Neutrophil (primary cell): ENCODE data around the gene MMP24OS.
A peak's percentile ranks its signal among the peaks of the same experiment; 100 is the strongest.

Experiments used
- H3K27ac ChIP-seq: fragments of 200-600 bp; sonication (generic); 2 replicates; pipeline ENCODE4 v1.5.1; 2016; ENCODE audit warnings: mild to moderate bottlenecking, moderate library complexity
- H3K27me3 ChIP-seq: fragments of 200-600 bp; sonication (generic); 2 replicates; pipeline ENCODE4 v1.6.0; 2016; ENCODE audit warnings: mild to moderate bottlenecking
- H3K36me3 ChIP-seq: fragments of 200-600 bp; sonication (generic); 2 replicates; pipeline ENCODE4 v1.5.1; 2017
- H3K4me1 ChIP-seq, 2 experiments: fragments of 200-600 bp in 1 of 2; sonication (generic) in 1 of 2; 1 replicate in 1 of 2; 2 replicates in 1 of 2; pipeline versions ENCODE4 v1.5.1 to v1.6.1; 2013 to 2016; ENCODE audit warnings: low read depth in 1 of 2, low read length in 1 of 2, mild to moderate bottlenecking in 1 of 2, moderate library complexity in 1 of 2; ENCODE audit not compliant: control insufficient read depth in 1 of 2, insufficient read depth in 1 of 2
- H3K4me3 ChIP-seq, 2 experiments: fragments of 200-600 bp in 1 of 2; sonication (generic) in 1 of 2; 1 replicate in 1 of 2; 2 replicates in 1 of 2; pipeline ENCODE4 v1.5.1; 2013 to 2016; ENCODE audit warnings: low read depth in 1 of 2, low read length in 1 of 2, mild to moderate bottlenecking in 1 of 2, moderate library complexity in 1 of 2
- H3K9me3 ChIP-seq: fragments of 200-600 bp; sonication (generic); 2 replicates; pipeline ENCODE4 v1.5.1; 2016
- CTCF ChIP-seq: fragments of 200-600 bp; sonication (generic); IDR thresholded peaks from 2 replicates; pipeline ENCODE4 v1.5.1; 2016; ENCODE audit warnings: antibody characterized with exemption

Gene MMP24OS

GRCh38 chr20:35243986-35244385 lies 33.9 kb downstream of the MMP24OS start:
- Histone ChIP-seq H3K36me3 (peaks cover 9% of the 10 kb centered on the region), H3K27ac (no peak overlapping the region), H3K27me3 (no peaks in the 10 kb centered on the region), H3K4me1 (peaks cover 21 to 27% of the 10 kb centered on the region in 2 experiments), H3K4me3 (no peak overlapping the region), H3K9me3 (no peaks in the 10 kb centered on the region)
- TF ChIP-seq CTCF, result no peak

GRCh38 chr20:35243317-35243716 lies 34.6 kb downstream of the MMP24OS start:
- Histone ChIP-seq H3K27ac (no peak overlapping the region), H3K9me3 (no peaks in the 10 kb centered on the region), H3K4me3 (no peak overlapping the region), H3K27me3 (no peaks in the 10 kb centered on the region), H3K36me3 (peaks cover 9% of the 10 kb centered on the region), H3K4me1 (peaks cover 28 to 34% of the 10 kb centered on the region in 2 experiments)
- no peak for TF ChIP-seq CTCF

- H3K27ac ChIP-seq, result no peak overlapping the region
- H3K36me3 ChIP-seq, result peaks cover 3% of the 10 kb centered on the region
- no peak for TF ChIP-seq CTCF
- H3K9me3 ChIP-seq, result no peaks in the 10 kb centered on the region
- H3K4me3 ChIP-seq, result no peak overlapping the region
- no peaks in the 10 kb centered on the region for H3K27me3 ChIP-seq
- peaks cover 42 to 47% of the 10 kb centered on the region in 2 experiments for H3K4me1 ChIP-seq
Measured at GRCh38 chr20:35240811-35241293, 37.1 kb downstream of the MMP24OS start.

GRCh38 chr20:35240083-35240810 lies 37.7 kb downstream of the MMP24OS start:
- H3K4me3 ChIP-seq, result no peak overlapping the region
- H3K36me3 ChIP-seq, result peaks cover 8% of the 10 kb centered on the region
- no peak overlapping the region for H3K27ac ChIP-seq
- H3K9me3 ChIP-seq, result no peaks in the 10 kb centered on the region
- no peaks in the 10 kb centered on the region for H3K27me3 ChIP-seq
- peaks cover 42 to 47% of the 10 kb centered on the region in 2 experiments for H3K4me1 ChIP-seq
- no peak for TF ChIP-seq CTCF

- H3K36me3 ChIP-seq, result peaks cover 16% of the 10 kb centered on the region
- TF ChIP-seq CTCF, result no peak
Measured at GRCh38 chr20:35238735-35239134, 39.2 kb downstream of the MMP24OS start.

More at GRCh38 chr20:35238735-35239134, 39.2 kb downstream of the MMP24OS start:
- H3K4me3 ChIP-seq, result peak overlapping the region; percentile 4 to 6
- peaks cover 42 to 47% of the 10 kb centered on the region in 2 experiments for H3K4me1 ChIP-seq
- no peaks in the 10 kb centered on the region for H3K9me3 ChIP-seq
- H3K27ac ChIP-seq, result peak overlapping the region; percentile 83
- no peaks in the 10 kb centered on the region for H3K27me3 ChIP-seq
